Fibroblast of skin of scalp (primary cell): Measurements from ENCODE around the gene HOMEZ.
"Not testable (repeated sequence)": the region's sequence is repeated elsewhere in the genome, so short reads cannot be mapped to it uniquely, and the experiment has no call there.

Source experiments
- DNase-seq: peaks from one replicate; pipeline ENCODE4 v3.0.0-alpha.2; 2013

The HOMEZ gene

DNA sequence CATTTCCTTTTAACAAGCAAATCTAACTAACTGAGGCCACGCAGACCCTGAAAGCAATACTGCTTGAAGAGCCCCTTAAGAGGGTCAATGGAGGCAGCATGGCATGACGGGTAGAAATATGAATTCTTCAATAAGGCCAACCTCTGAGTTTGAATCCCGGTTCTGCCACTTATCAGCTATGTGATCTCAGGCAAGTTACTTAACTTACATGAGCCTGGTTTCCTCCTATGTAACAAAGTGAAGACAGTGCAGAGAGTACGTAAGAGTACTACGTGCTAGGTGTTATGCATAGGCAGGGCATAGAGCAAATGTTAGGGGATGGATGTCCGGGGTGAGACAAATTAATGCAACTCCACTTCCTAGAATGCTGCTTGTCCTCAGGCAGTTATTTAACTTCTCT is 4.7 kb downstream of the HOMEZ start:
- DNase-seq = no peak

DNA sequence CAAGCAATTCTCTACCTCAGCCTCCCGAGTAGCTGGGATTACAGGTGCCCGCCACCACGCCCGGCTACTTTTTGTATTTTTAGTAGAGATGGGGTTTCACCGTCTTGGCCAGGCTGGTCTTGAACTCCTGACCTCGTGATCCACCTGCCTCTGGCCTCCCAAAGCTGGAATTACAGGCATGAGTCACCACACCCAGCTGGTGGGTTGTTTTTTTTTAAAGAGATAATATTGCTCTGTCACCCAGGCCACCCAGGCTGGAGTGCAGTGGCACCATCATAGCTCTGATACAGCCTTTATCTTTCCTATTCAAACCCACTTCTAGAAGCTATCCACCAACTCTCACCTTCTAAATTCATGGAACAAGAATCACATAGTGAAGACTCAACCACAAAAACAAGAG is 8.0 kb downstream of the HOMEZ start:
- not testable (repeated sequence) for DNase-seq

DNA sequence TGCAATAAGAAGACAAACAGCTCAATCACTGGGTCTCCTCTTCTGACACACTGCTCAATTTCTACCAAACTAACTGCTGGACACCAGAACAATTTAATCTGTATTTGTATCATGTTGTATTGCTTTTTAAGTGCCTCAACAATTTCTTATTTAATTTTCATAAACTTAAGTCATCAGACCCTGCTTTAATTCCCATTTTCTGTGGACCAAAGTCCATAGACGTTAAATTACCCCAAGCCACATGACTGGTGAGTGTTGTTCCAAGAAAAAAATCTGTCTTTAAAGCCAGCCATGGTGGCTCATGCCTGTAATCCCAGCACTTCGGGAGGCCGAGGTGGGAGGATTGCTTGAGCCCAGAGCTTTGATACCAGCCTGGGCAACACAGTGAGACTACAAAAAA is 8.7 kb downstream of the HOMEZ start:
- DNase-seq = no peak

DNA sequence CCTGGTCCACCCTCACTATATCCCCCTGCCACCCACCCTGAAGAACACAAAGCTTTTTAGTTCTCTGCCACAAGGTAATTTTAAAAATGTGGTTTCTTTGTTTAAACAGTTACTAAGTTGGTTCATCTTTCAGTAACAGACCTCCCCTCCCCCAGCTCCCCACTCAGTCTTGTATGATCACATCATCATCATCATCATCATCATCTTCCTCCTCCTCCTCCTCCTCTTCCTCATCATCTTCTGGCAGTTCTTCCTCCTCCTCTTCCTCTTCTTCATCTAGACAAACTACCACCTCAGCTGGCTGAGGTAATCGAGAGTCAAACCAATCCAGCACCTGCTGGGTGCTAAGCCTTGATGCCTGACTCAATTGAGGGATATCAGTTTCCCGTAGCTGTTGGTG is 10.5 kb downstream of the HOMEZ start:
- no peak for DNase-seq

DNA sequence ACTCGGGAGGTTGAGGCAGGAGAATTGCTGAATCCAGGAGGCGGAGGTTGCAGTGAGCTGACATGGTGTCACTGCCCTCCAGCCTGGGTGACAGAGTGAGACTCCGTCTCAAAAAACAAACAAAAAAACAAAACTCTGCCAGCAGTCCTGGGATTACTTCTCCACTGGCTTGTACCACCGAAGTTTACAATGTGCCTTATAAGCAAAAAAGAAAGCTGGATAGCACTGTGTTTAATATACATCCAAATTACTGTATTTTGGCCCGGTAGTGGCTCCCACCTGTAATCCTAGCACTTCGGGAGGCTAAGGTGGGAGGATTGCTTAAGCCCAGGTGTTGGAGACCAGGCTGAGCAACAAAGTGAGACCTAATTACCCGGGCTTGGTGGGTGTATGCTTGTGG is 16.7 kb downstream of the HOMEZ start:
- no peak for DNase-seq

DNA sequence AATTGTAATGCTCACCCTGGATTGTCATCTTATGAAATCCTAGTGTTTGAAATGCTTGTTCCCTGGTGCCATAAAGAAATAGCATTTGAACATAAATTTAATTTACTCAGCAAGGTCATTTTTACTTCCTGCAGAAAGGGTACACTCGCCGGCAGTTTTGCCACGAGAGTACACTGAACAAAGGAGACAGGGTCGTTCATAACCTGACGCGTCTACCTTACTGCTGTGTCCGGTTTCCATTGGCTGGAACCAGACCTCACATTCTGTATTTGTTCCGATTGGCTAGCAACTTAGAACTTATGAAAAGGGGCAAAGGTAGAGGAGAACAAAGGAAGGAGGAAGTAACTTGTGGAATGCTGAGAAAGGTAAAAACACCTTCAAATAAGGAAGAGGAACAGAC is 25.1 kb downstream of the HOMEZ start:
- not testable (repeated sequence) for DNase-seq

DNA sequence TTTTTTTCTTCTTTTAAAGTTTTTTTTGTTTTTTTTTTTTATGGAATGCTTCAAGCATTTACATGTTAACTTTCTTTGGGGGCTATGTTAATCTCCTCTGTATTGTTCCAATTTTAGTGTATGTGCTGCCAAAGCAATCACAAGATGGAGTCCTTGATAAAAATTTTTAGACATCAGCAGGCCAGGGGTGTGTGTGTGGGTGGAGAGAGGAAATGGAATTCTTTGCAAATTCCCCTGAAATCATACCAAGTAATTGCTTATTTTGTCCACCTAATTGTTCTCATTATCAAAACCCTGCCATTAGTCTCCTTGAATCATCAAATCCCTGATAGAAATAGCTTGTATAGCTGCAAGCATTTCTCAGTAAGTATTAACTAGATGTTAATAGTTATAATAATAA is 26.5 kb downstream of the HOMEZ start:
- no peak for DNase-seq

DNA sequence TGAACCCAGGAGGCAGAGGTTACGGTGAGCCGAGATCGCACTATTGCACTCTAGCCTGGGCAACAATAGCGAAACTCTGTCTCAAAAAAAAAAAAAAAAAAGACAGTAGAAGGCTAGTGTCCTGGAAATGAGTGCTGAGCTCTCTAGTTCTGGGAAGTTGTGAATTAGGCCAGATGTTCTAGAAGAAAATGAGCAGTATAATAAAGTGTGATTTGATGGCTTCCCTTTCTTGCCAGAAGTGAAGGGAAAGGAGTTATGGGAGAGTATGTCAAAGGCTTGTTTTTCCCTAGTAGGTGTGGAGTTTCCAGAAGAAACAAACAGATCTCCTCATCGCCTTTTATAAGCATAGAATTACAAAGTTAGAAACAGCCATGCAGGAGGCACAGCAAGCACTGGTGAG is 27.7 kb downstream of the HOMEZ start:
- no peak for DNase-seq

DNA sequence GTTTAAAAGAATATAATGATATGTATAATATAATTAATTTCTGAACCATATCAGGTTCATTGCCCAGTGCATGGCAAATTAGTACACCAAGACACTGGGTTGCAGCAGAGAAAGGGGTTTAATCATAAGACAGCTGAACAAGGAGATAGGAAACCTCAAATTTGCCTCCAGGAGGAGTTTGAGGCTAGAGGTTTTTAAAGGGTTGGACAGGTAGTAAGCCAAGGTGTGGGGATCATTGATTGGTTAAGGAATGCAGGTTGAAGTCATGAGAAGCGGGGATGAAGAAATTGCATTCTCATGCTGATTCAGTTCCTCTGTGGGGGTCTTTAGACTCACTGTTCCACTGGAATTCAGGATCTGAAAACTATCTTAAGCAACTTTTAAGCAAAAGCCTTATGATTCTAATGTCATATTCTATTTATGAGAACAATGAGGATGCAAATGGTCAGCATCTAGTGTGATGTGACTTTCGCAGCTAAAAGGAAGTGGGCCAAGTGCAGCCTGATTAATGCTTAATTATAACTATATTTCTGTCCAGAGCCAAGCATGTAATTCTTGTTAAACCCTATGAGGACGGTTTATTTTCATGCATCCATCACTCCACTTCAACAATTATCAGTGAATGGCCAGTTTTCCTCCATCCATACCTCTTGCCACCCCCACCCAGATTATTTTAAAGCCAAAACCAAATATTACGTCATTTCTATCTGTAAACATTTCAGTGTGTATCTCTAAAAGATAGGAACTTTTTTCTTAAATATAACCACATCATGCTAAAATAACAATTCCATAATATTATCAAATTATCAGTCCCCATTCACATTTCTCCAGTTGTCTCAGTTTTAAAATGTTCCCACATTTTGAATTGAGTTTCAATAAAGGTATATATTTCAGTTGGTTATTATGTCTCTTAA is 33.3 kb downstream of the HOMEZ start:
- no peak for DNase-seq

DNA sequence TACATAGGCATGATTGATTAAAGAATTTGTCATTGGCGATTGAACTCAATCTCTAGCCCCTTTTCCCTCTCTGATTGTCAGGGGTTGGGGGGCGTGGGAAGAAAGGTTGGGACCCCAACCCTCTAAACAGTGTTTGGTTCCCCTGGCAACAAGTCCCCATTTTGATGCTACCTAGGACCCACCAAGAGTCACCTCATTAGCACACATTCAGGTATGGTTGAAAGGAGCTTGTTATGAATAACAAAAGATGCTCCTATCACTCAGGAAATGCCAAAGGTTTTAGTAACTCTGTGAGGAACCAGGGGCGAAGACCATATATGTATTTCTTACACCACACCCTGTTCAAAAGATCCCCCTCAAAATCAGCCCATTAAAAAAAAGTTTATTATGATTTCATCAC is 33.9 kb downstream of the HOMEZ start:
- no peak for DNase-seq

DNA sequence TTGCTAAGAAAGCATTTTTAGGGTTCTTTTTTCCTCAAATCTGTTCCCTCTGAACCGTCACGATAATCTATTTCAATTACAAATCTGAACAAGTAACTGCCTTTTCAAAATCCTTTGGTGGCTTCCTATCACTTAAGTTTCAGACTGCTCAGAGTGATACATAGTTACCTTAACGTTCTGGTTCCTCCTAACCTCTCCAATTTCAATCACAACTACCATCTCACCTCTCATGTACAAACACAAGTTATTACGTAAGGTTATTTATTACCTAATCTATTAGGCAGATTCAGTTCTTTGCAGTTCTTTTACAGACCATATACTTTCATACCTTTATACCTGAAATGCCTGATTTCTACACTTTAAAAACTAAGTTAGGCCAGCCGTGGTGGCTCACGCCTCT is 36.1 kb downstream of the HOMEZ start:
- DNase-seq = no peak

DNA sequence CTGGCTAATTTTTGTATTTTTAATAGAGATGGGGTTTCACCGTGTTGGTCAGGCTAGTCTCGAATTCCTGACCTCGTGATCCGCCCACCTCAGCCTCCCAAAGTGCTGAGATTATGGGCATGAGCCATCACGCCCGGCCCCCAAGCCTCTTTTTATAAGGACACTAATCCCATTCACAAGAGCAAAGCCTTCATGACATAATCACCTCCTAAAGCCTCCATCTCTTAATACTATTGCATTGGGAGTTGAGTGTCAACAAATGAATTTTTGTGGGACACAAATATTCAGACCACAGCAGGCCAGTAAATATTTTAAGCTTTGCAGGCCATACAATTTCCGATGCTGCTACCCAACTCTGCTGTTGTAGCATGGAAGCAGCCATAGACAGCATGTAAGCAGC is 37.3 kb downstream of the HOMEZ start:
- peak; percentile 1 for DNase-seq

DNA sequence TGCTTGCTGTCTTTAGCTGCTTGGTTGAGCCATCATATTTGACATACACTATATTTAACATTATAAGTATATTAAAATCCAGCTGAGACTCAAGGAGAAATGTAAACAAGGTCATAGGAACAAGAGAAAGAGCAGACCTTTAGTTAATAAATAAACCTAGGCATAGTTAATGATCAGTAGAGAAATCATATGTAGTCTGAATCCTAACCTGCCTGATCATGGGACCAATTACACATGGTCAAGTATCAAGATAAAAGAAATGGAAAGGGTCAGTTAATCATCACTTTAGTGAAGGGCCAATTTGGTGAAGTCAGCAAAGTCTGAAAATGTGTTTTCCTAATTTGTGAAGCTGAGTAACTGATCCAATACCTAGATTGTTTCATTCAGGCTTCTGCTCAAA is 40.6 kb downstream of the HOMEZ start:
- DNase-seq = no peak

DNA sequence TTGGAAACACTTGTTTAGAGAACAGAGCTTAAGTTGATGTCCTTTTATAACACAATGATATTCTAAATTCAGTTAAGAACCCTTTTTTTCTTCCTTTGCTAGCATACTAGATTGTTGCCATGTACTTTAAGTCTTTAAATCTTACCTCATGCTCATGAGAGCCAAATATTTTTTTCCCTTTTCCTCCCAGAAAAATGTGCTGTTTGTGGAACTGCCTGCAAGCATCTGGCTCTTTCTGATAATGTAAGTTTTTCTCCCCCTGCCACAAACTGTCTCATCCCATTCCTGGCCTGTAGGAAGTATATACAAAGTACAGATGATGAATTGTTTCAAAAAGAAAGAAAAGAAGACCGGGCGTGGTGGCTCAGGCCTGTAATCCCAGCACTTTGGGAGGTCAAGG is 42.9 kb downstream of the HOMEZ start:
- DNase-seq = no peak

DNA sequence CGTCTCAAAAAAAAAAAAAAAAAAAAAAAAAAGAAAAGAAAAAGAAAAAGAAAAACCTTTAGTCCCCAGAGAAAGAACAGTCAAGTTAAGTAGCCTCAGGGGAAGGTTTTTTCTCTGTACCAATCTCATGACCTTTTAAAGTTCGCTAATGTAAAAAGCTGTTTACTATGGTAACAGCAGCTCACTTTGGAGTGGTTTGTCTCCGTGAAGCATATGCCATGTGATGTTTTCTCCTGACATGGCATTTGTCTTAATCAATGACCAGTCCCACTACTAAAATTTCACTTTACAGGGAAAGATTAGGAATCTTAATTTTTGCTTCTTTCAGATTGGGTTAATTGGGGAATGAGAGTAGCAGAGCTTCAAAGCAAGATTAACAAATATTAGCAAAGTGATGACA is 43.9 kb downstream of the HOMEZ start:
- no peak for DNase-seq

DNA sequence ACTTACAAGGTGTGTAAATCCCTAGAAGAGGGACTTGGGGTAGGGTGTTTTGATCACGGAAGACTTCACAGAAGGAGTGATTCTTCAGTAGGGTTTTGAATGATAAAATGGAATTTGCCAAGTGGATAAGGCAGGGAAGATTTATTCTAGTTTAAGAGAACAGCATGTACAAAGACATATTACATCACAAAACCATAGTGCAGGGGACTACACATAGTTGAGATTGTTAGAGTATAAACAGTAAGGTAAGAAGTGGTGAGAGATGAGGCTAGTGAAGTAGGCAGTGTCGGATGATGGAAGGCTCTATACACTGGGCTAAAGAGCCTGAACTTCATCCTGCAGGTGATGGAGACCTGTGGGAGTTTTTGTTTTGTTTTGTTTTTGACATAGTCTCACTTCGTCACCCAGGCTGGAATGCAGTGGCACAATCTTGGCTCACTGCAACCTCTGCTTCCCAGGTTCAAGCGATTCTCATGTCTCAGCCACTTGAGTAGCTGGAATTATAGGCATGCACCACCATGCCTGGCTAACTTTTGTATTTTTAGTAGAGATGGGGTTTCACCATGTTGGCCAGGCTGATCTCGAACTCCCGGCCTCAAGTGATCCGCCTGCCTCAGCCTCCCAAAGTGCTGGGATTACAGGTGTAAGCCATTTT is 44.7 kb downstream of the HOMEZ start:
- DNase-seq = not testable (repeated sequence)

DNA sequence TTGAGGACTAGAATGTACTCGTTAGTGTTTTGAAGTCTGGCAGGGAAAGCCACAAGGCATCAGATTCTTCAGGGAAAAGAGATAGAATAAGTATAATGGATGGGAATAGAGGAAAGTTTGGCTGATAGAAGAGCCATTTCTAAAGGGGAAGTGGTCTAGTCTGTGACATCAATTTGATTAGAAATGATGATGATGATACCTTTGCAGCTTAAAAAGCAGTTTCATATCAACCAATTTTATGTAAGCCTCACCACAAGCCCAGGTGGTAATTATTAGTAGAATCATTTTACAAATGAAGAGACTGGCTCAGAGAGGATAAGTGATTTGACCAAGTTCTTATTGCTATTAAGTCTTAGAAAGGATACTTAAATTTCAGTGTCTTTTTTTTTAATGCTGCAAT is 45.3 kb downstream of the HOMEZ start:
- DNase-seq = no peak

DNA sequence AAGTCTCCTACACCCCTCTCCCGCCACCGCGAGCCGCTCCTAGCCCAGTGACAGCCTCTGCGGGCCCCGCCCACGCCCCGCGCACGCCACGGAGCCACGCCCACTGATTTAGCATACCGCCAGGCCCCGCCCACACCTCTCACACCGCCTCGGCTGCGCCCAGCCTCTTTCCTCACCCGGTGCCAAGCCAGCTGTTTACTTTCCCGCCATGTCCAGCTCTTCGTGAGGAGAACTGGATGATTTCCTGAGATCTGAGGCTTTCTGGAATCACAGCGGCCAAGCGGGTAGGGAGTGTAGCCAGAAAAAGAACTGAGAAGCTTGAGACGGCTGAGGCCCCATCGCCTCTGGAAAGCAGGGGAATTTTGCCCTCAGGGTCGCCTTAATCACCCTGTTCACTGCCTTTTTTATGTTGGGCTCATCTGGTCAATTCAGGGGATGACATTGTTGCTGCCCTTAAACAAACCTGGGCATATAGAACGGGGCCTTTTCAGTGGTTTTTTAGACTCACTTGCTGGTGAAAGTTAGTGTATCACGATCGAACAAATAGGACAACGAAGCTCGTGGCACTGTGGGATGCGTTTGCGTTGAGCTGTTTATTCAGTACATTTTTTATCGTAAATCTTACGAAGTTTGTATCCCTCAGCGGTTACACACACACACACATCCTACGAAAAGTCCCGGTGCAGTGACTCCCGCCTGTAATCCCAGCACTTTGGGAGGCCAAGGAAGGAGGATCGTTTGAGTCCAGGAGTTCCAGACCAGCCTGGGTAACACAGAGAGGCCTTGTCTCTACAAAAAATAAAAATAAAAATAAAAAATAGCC is 47.9 kb downstream of the HOMEZ start, which contains the start of gene RNF212B:
RNF212B (plus strand) TSS at position 165 of the 823 bp plus-strand sequence. CDS start 2,410 bp downstream, outside the sequence.
- peak; percentile 62 for DNase-seq

DNA sequence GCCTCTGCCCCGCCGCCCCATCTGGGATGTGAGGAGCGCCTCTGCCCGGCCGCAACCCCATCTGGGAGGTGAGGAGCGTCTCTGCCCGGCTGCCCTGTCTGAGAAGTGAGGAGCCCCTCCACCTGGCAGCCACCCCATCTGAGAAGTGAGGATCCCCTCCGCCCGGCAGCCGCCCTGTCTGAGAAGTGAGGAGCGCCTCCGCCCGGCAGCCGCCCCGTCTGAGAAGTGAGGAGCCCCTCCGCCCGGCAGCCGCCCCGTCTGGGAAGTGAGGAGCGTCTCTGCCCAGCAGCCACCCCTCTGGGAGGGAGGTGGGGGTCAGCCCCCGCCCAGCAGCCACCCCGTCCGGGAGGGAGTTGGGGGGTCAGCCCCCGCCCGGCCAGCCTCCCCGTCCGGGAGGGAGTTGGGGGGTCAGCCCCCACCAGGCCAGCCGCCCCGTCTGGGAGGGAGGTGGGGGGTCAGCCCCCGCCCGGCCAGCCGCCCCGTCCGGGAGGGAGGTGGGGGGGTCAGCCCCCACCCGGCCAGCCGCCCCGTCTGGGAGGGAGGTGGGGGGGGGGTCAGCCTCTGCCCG is 53.6 kb downstream of the HOMEZ start:
- not testable (repeated sequence) for DNase-seq

DNA sequence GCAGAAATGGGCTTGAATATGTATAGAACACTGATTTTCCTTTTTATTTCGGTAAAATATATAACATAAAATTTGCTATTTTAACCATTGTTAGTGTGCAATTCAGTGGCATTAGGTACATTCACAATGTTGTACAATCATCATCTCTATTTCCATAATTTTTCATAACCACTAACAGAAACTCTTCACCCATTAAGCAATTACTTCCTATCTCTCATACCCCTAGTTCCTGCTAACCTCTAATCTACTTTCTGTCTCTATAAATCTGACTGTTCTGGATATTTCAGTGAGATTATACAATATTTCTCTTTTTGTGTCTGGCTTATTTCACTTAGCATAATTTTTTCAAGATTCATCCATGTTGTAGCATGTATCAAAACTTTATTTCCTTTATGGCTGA is 57.1 kb downstream of the HOMEZ start:
- DNase-seq = no peak

DNA sequence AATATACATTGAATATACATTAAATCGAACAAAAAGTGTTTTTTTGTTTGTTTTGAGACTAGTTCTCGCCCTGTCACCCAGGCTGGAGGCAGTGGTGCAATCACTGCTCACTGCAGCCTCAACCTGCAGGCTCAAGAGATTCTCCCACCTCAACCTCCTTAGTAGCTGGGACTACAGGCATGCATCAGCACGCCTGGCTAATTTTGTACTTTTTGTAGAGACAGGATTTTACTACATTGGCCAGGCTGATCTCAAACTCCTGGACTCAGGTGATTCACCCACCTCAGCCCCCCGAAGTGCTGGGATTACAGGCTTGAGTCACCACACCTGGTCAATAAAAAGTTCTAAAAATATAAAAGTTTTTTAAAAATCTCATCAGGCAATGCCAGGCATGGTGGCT is 58.4 kb downstream of the HOMEZ start:
- no peak for DNase-seq

DNA sequence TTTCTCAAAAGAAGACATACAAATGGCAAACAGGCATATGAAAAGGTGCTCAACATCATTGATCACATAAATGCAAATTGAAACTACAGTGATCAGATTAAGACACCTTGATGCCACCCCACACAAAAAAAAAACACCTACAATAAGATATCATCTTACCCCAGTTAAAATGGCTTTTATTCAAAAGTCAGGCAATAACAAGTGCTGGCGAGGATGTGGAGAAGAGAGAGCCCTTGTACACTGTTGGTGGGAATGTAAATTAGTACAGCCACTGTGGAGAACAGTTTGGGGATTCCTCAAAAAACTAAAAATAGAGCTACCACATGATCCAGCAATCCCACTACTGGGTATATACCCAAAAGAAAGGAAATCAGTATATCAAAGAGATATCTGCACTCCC is 61.0 kb downstream of the HOMEZ start:
- DNase-seq = not testable (repeated sequence)
